Right lobe of liver (tissue), 6 donors: ENCODE results near the gene CAMTA1. TPM values are rescaled to one million over a fixed set of nuclear protein-coding genes. Genes with fewer than 3 reads are reported as not detected.

ENCODE experiments used
- ATAC-seq, 4 donors: fragments of 200-7000 bp; cut with Tn5 transposase; one replicate each; pipeline ENCODE4 v1.9.1; 2020; ENCODE audit warnings: mild to moderate bottlenecking in 4 of 4, moderate library complexity in 4 of 4
- DNase-seq, 3 donors: peaks; one replicate each; pipeline ENCODE4 v3.0.0-alpha.2; 2020
- H3K27ac ChIP-seq, 3 donors: fragments of 200-600 bp; one replicate each; pipeline ENCODE4 v1.8.0; 2022
- H3K27me3 ChIP-seq, 2 donors: fragments of 200-600 bp; one replicate each; pipeline ENCODE4 v1.8.0; 2022
- H3K36me3 ChIP-seq, 4 donors: fragments of 200-600 bp; sonication (generic) in 1 of 4; one replicate each; pipeline versions ENCODE4 v1.5.1 to v1.8.0; 2017 to 2022; ENCODE audit warnings: control low read depth in 1 of 4
- H3K4me1 ChIP-seq, 4 donors: fragments of 200-600 bp; sonication (generic) in 1 of 4; one replicate each; pipeline versions ENCODE4 v1.5.1 to v1.8.0; 2017 to 2022; ENCODE audit warnings: control low read depth in 1 of 4
- H3K4me3 ChIP-seq, 3 donors: fragments of 200-600 bp; one replicate each; pipeline ENCODE4 v1.8.0; 2022
- H3K9me3 ChIP-seq, 4 donors: fragments of 200-600 bp; sonication (generic) in 1 of 4; one replicate each; pipeline versions ENCODE4 v1.5.1 to v1.8.0; 2017 to 2022; ENCODE audit warnings: control low read depth in 1 of 4
- CTCF ChIP-seq, 4 donors: fragments of 200-600 bp in 3 of 4; fragments of 450-650 bp in 1 of 4; IDR thresholded peaks; one replicate each; pipeline versions ENCODE4 v1.5.1 to v1.8.0; 2016 to 2022; ENCODE audit warnings: antibody characterized with exemption in 4 of 4, mild to moderate bottlenecking in 2 of 4
- POLR2A ChIP-seq: fragments of 450-650 bp; IDR thresholded peaks from one replicate; pipeline ENCODE4 v1.6.1; 2017; ENCODE audit warnings: antibody characterized with exemption, mild to moderate bottlenecking
- WGBS: methylation state at CpG from one replicate; pipeline ENCODE4 v1.1.6; 2018; ENCODE audit warnings: low coverage, low lambda C conversion rate; ENCODE audit not compliant: insufficient coverage; ENCODE audit errors: missing lambda C conversion rate; 5-methylcytosine and 5-hydroxymethylcytosine counted together
- intact Hi-C, 2 donors: fragments of 100-400 bp; cut with DNase I; formaldehyde crosslinking; loops; one replicate each; pipeline versions ENCODE4 v1.11.2 to v1.14.1; 2022
- total RNA-seq, 6 experiments: library from RNA; depleted of rRNA in 2 of 6; stranded (reverse); fragments of >200 nt in 2 of 6; fragmentation: NEBNext Ultra II Directional in 3 of 6; extraction: Animal tissue kit (Norgen Biotek cat#: 25700) in 3 of 6; gene quantifications; one replicate each; pipeline versions ENCODE4 v1.1.0 to v1.2.4, GENCODE V29; 2016 to 2023
- donor health status: DM: no; HTN: yes; CAD: no.
- donor health status: DM: no; HTN: no; CAD: no.
- donor health status: DM: no; HTN: no; CAD: no.
- donor health status: DM: no; HTN: yes; CAD: no.
- donor health status: DM: no; HTN: yes; CAD: no.

Gene CAMTA1
- total RNA-seq, 6 experiments from 2014 or later: 32.3 to 49.4 (median 37.2) TPM

- no peaks in the 10 kb centered on the region for H3K36me3 ChIP-seq
- H3K4me3 ChIP-seq: no peak overlapping the region
- TF ChIP-seq POLR2A: no peak
- TF ChIP-seq CTCF (IDR thresholded peaks at IDR 0.05): no peak
- H3K27me3 ChIP-seq: no peaks in the 10 kb centered on the region
- no peaks in the 10 kb centered on the region for H3K9me3 ChIP-seq
- peaks cover 0 to 12% (median 2%) of the 10 kb centered on the region in 4 donors for H3K4me1 ChIP-seq
- no peak for DNase-seq
- intact Hi-C loops: no loop called here
- no peak overlapping the region for H3K27ac ChIP-seq
- peak; percentile 42 to 79 (median 68) for ATAC-seq
- 31% methylated on average over 6 of the region's 6 CpGs for WGBS
These were observed 328.6 kb downstream of the CAMTA1 start for GRCh38 chr1:7113822-7114221.

GRCh38 chr1:7116001-7116400 lies 330.7 kb downstream of the CAMTA1 start:
- intact Hi-C loops: no loop called here
- H3K36me3 ChIP-seq: no peaks in the 10 kb centered on the region
- TF ChIP-seq POLR2A: no peak
- TF ChIP-seq CTCF (IDR thresholded peaks at IDR 0.05): no peak
- DNase-seq (no peak), ATAC-seq (no peak)
- WGBS: 73% methylated on average over 3 of the region's 3 CpGs
- no peaks in the 10 kb centered on the region for H3K27me3 ChIP-seq
- H3K9me3 ChIP-seq: no peaks in the 10 kb centered on the region
- H3K4me3 ChIP-seq: no peak overlapping the region
- no peak overlapping the region for H3K27ac ChIP-seq
- H3K4me1 ChIP-seq: peaks cover 0 to 13% (median 2%) of the 10 kb centered on the region in 4 donors

GRCh38 chr1:7117399-7118281 lies 332.4 kb downstream of the CAMTA1 start:
- ATAC-seq: peak in 3 of 4 donors; percentile 37 to 65 (median 59)
- intact Hi-C loops: no loop called here
- Histone ChIP-seq H3K4me1 (peaks cover 0 to 23% (median 7%) of the 10 kb centered on the region in 4 donors), H3K27me3 (no peaks in the 10 kb centered on the region), H3K27ac (no peak overlapping the region), H3K9me3 (no peaks in the 10 kb centered on the region), H3K36me3 (no peaks in the 10 kb centered on the region), H3K4me3 (no peak overlapping the region)
- DNase-seq: no peak
- WGBS: 44% methylated on average over 12 of the region's 13 CpGs
- no peak for TF ChIP-seq POLR2A
- TF ChIP-seq CTCF (IDR thresholded peaks at IDR 0.05): peak in 1 of 4 donors; percentile 22

DNA sequence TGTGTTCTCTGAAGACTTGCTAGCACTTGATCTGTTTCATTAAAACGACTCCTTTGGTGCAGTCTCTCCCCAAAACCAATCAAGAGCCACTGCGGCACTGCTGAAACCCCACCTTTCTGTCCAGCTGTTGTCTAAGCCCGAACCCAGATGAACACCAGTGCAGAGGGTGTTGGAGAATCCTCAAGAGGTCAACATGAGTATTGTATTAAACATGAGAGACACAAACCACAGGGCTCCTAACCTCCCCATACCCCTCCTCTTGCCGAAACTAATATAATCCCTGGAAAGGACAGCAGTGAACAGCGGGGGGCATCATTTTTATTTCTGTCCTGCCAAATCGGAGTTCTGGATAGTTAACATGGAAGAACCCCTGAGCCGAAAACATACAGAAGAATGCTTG lies 333.9 kb downstream of the CAMTA1 start:
- 79% methylated on average over 7 of the region's 7 CpGs for WGBS
- DNase-seq (no peak), ATAC-seq (no peak)
- intact Hi-C loops: no loop called here
- Histone ChIP-seq H3K36me3 (no peaks in the 10 kb centered on the region), H3K4me3 (no peak overlapping the region), H3K4me1 (peaks cover 0 to 11% (median 5%) of the 10 kb centered on the region in 4 donors), H3K27me3 (no peaks in the 10 kb centered on the region), H3K27ac (no peak overlapping the region), H3K9me3 (no peaks in the 10 kb centered on the region)
- no peak for TF ChIP-seq CTCF (IDR thresholded peaks at IDR 0.05)
- TF ChIP-seq POLR2A: no peak
